K562 (cell line): ENCODE data around the gene LYZL6.
"Not testable (repeated sequence)": the region's sequence is repeated elsewhere in the genome, so short reads cannot be mapped to it uniquely, and the experiment has no call there.

Experiments used
- ARHGAP35 ChIP-seq: fragments of 450-650 bp; IDR thresholded peaks from 2 replicates; pipeline ENCODE4 v1.6.1; 2018; ENCODE audit not compliant: partially characterized antibody
- POLR2A ChIP-seq: fragments of 450-650 bp; conservative IDR thresholded peaks from 2 replicates; pipeline ENCODE4 v1.6.1; 2016
- POLR2AphosphoS5 ChIP-seq: IDR thresholded peaks from 2 replicates; pipeline ENCODE4 v1.6.1; 2011; ENCODE audit warnings: mild to moderate bottlenecking, low read depth, low read length, moderate library complexity; ENCODE audit not compliant: control insufficient read depth, insufficient read depth
- TAF1 ChIP-seq: IDR thresholded peaks from 2 replicates; pipeline ENCODE4 v1.6.1; 2011; ENCODE audit warnings: mild to moderate bottlenecking, low read length, moderate library complexity; ENCODE audit not compliant: insufficient read depth, control insufficient read depth, severe bottlenecking; ENCODE audit errors: extremely low read depth
- ZFP36 ChIP-seq: fragments of 150-350 bp; IDR thresholded peaks from 2 replicates; pipeline ENCODE4 v1.6.1; 2018; ENCODE audit warnings: low read length, low read depth; ENCODE audit not compliant: partially characterized antibody
- TF ChIP-seq, protein P1 (sequence below), 3 experiments: IDR thresholded peaks in 2 of 3; conservative IDR thresholded peaks in 1 of 3; 2 replicates each; pipeline ENCODE4 v1.5.1; 2011 to 2012; ENCODE audit warnings: low read length in 3 of 3, mild to moderate bottlenecking in 3 of 3, control low read depth in 2 of 3, improper control_type of control experiment in 1 of 3, inconsistent platforms in 1 of 3, low read depth in 1 of 3, mixed read lengths in 1 of 3, moderate library complexity in 1 of 3; ENCODE audit not compliant: insufficient read depth in 2 of 3
- TF ChIP-seq, protein P2 (sequence below): sonication (generic); formaldehyde crosslinking; IDR thresholded peaks from 2 replicates; pipeline ENCODE4 v1.8.1; 2023; ENCODE audit warnings: mild to moderate bottlenecking, missing genetic modification reagents

DNA sequence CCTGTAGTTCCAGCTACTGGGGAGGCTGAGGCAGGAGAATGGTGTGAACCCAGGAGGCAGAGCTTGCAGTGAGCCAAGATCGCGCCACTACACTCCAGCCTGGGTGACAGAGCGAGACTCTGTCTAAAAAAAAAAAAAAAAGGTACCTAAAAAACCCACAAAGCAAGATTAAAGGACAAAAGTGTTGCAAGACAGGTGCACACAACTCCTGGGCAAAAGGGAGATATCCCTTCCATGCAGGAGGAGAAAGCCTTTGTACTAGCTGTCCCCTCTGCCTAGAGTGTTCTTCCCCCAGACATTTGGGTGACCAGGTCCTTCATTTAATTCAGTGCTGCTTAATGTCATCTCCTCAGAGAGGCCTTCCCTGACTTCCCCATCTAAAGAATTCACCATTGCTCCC, 5.0 kb downstream of the LYZL6 start:
- TF ChIP-seq, protein P1, sequence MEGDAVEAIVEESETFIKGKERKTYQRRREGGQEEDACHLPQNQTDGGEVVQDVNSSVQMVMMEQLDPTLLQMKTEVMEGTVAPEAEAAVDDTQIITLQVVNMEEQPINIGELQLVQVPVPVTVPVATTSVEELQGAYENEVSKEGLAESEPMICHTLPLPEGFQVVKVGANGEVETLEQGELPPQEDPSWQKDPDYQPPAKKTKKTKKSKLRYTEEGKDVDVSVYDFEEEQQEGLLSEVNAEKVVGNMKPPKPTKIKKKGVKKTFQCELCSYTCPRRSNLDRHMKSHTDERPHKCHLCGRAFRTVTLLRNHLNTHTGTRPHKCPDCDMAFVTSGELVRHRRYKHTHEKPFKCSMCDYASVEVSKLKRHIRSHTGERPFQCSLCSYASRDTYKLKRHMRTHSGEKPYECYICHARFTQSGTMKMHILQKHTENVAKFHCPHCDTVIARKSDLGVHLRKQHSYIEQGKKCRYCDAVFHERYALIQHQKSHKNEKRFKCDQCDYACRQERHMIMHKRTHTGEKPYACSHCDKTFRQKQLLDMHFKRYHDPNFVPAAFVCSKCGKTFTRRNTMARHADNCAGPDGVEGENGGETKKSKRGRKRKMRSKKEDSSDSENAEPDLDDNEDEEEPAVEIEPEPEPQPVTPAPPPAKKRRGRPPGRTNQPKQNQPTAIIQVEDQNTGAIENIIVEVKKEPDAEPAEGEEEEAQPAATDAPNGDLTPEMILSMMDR (IDR thresholded peaks at IDR 0.05 in 2 of 3, conservative IDR thresholded peaks at IDR 0.05 in 1 of 3; ENCODE audit: insufficient read depth in 2 of 3, low read depth in 1 of 3, low read length in 3 of 3): not testable (repeated sequence)
- TF ChIP-seq ARHGAP35, POLR2AphosphoS5, POLR2A, ZFP36, TAF1: not testable (repeated sequence)
- TF ChIP-seq, protein P2, sequence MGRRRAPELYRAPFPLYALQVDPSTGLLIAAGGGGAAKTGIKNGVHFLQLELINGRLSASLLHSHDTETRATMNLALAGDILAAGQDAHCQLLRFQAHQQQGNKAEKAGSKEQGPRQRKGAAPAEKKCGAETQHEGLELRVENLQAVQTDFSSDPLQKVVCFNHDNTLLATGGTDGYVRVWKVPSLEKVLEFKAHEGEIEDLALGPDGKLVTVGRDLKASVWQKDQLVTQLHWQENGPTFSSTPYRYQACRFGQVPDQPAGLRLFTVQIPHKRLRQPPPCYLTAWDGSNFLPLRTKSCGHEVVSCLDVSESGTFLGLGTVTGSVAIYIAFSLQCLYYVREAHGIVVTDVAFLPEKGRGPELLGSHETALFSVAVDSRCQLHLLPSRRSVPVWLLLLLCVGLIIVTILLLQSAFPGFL (CRISPR knock-in tag): not testable (repeated sequence)
